Endothelial cell of hepatic sinusoid (primary cell): ENCODE data around the gene SLC10A6.

Experiments
- in situ Hi-C: cut with HindIII; loops from 2 replicates; pipeline ENCODE4 v1.10.0; 2017; ENCODE audit warnings: low sequenced_read_pairs

SLC10A6 gene

GRCh38 chr4:86788826-86789225 is 60.4 kb downstream of the SLC10A6 start:
- in situ Hi-C loops, result no loop called here

GRCh38 chr4:86778175-86778574 is 71.0 kb downstream of the SLC10A6 start:
- in situ Hi-C loops, result no loop called here

DNA sequence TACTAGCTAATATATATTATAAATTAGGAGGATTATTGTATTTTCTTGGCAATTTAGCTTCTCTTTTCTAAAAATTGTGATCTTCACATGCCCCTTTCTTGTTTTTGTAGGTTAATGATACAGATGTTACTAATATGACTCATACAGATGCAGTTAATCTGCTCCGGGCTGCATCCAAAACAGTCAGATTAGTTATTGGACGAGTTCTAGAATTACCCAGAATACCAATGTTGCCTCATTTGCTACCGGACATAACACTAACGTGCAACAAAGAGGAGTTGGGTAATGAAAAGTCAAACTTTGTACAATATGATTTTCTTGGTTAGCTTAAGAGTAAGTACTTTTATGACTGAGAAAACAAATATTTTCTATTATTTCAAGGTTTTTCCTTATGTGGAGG is 74.1 kb downstream of the SLC10A6 start:
- in situ Hi-C loops, result no loop called here
